IMR-90 (cell line): ENCODE data around the gene CCDC88B. TPM values are rescaled to one million over a fixed set of nuclear protein-coding genes. Genes with fewer than 3 reads are reported as not detected.

Experiments
- CHD1 ChIP-seq: IDR thresholded peaks from 2 replicates; pipeline ENCODE4 v1.6.1; 2012; ENCODE audit warnings: low read depth, low read length, improper control_type of control experiment
- FOS ChIP-seq: fragments of 150-350 bp; IDR thresholded peaks from 2 replicates; pipeline ENCODE4 v1.6.1; 2016; ENCODE audit warnings: low read depth, low read length
- MAZ ChIP-seq: IDR thresholded peaks from 2 replicates; pipeline ENCODE4 v1.6.1; 2012; ENCODE audit warnings: low read depth, mild to moderate bottlenecking, low read length, improper control_type of control experiment, moderate library complexity, borderline replicate concordance
- NFE2L2 ChIP-seq: fragments of 150-350 bp; IDR thresholded peaks from 2 replicates; pipeline ENCODE4 v1.6.1; 2016; ENCODE audit warnings: low read depth, mild to moderate bottlenecking, low read length
- RAD21 ChIP-seq: IDR thresholded peaks from 2 replicates; pipeline ENCODE4 v1.6.1; 2012; ENCODE audit warnings: low read length, improper control_type of control experiment
- RCOR1 ChIP-seq: IDR thresholded peaks from 2 replicates; pipeline ENCODE4 v1.6.1; 2012; ENCODE audit warnings: mild to moderate bottlenecking, low read length, improper control_type of control experiment; ENCODE audit not compliant: insufficient replicate concordance
- SMC3 ChIP-seq: fragments of 150-350 bp; IDR thresholded peaks from 2 replicates; pipeline ENCODE4 v1.6.1; 2016; ENCODE audit warnings: low read depth, mild to moderate bottlenecking, antibody characterized with exemption, low read length, moderate library complexity
- polyA plus RNA-seq, 3 experiments: library from polyadenylated mRNA; depleted of rRNA; stranded (reverse); fragments of >200 nt; gene quantifications; 2 replicates each; pipeline ENCODE4 v1.2.3, GENCODE V29; 2012; ENCODE audit warnings: low replicate concordance in 1 of 3
- total RNA-seq: library from RNA; depleted of rRNA; stranded (reverse); fragments of >200 nt; gene quantifications from 2 replicates; pipeline ENCODE4 v1.2.3, GENCODE V29; 2012
- TF ChIP-seq, protein P1 (sequence below): fragments of 150-350 bp; IDR thresholded peaks from 2 replicates; pipeline ENCODE4 v1.6.1; 2017; ENCODE audit warnings: mild to moderate bottlenecking, antibody characterized with exemption, low read length, low read depth

The CCDC88B gene
- total and polyA plus RNA-seq, 2 of the 4 experiments (the other 2 are of a cell fraction) = 1.3 to 2.5 TPM

DNA sequence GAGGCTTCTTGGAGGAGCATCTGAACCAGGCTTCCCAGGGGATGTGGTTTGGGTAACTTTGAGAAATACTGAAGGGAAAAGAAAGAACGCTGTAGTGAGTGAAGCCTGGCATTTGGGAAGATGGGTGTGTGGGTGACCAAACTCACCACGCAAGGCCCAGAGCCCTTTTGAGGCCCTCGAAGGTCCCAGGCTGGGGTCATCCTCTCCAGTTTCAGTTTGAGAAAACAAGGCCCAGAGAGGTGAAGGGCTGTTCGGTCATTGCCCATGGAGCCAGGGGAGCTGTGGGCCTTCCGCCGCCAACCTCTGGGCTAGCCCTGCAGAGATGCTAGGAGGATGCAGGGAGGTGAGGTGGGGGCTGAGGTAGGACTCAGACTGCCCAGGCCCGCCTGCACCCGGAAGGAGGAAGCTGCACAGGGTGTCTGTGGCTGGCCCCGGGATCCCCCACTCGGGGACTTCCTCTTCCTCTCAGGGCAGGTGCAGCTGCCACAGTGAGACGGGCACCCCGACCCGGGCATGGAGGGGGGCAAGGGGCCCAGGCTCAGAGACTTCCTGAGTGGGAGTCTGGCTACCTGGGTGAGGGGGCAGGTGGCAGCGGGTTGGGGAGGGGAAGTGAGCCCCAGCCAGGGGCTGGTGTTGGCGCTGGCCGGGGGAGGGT is at the start of gene CCDC88B (continued):
- no peak for TF ChIP-seq MAZ
- no peak for TF ChIP-seq RCOR1
- no peak for TF ChIP-seq NFE2L2
- TF ChIP-seq, protein P1, sequence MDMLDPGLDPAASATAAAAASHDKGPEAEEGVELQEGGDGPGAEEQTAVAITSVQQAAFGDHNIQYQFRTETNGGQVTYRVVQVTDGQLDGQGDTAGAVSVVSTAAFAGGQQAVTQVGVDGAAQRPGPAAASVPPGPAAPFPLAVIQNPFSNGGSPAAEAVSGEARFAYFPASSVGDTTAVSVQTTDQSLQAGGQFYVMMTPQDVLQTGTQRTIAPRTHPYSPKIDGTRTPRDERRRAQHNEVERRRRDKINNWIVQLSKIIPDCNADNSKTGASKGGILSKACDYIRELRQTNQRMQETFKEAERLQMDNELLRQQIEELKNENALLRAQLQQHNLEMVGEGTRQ = no peak
- no peak for TF ChIP-seq RAD21
- no peak for TF ChIP-seq FOS
- no peak for TF ChIP-seq CHD1
- TF ChIP-seq SMC3 = no peak
